Measurements from ENCODE around the gene DHH.

Gene DHH

DNA sequence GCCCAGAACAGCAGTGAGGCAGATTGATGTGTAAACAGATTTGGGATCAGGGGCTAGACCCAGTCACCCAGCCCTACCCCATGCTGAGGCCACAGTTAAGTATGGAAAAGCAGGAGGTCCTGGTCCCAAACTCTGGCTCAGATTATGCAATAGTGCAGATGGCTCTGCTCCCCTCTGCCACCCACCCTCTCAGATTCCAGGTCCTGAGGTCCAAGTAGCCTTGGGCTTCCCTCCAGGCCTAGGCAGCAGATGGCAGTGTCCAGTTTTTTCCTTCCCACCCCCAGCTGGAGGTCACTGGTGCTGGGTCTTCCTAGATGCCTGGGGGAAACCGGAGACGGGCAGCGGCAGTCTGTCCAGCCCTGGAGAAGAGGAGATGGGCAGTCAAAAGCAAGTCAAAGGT is 2.8 kb upstream of the DHH start:
- Mint-ChIP-seq H3K4me1 (ENCODE audit: low read depth) (peaks cover 25% of the 10 kb centered on the region), H3K36me3 (ENCODE audit: low read depth) (peaks cover 72% of the 10 kb centered on the region)
- intact Hi-C loops (cut with micrococcal nuclease) = no loop called here

DNA sequence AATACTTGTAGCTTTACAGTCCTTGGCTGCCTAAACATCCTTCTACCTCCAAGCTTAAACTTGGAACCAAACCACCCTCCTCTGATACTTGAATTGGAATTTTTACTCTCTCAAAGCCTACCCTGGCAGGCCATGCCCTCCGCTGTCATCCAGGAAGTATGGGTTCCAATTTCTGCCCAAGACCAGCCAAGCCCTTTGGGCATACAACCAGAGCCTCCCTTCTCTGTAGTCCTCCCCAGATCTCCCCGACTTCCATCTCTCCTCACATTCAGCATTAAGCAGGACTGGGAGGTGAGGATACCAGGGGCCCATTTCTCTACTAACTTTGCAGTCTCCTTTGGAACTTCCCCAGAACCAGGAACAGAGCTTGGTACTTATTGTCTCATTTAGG is 369 bp upstream of the DHH start:
- H3K27me3 Mint-ChIP-seq = peaks cover 66% of the 10 kb centered on the region
- H3K4me1 Mint-ChIP-seq (ENCODE audit: low read depth) = peaks cover 49% of the 10 kb centered on the region
- H3K36me3 Mint-ChIP-seq (ENCODE audit: low read depth) = peaks cover 48% of the 10 kb centered on the region
- intact Hi-C loops (cut with micrococcal nuclease) = no loop called here
- no peak overlapping the region for H3K27ac Mint-ChIP-seq
- no peaks in the 10 kb centered on the region for H3K9me3 Mint-ChIP-seq
- H3K4me3 Mint-ChIP-seq = no peak overlapping the region

More for the DNA sequence above, 2.8 kb upstream of the DHH start:
- Mint-ChIP-seq H3K27ac (no peak overlapping the region), H3K9me3 (no peaks in the 10 kb centered on the region), H3K27me3 (peaks cover 42% of the 10 kb centered on the region), H3K4me3 (no peak overlapping the region)

DNA sequence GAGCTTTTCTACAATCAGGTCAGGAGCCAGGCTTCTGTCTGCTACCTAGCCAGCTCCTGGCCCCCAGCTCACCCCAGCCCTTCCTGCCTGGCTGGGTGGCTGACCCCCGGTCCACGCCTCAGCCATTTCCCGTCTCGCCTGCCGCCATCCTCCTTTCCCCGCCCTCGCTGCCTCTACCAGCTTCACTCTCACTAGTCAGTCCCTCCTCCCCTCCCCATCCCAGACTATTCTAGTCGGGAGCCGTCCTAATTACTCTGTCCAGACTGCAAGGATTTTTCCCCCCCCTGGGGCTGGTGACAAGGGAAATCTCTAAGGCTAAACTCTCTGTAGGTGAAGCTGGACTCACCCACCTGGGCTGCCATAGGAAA is 825 bp downstream of the DHH start:
- peaks cover 36% of the 10 kb centered on the region for H3K36me3 Mint-ChIP-seq (ENCODE audit: low read depth)
- peaks cover 56% of the 10 kb centered on the region for H3K4me1 Mint-ChIP-seq (ENCODE audit: low read depth)
- no peaks in the 10 kb centered on the region for H3K9me3 Mint-ChIP-seq
- no peak overlapping the region for H3K27ac Mint-ChIP-seq
- intact Hi-C loops (cut with micrococcal nuclease) = no loop called here
- H3K4me3 Mint-ChIP-seq = no peak overlapping the region
- peaks cover 78% of the 10 kb centered on the region for H3K27me3 Mint-ChIP-seq

DNA sequence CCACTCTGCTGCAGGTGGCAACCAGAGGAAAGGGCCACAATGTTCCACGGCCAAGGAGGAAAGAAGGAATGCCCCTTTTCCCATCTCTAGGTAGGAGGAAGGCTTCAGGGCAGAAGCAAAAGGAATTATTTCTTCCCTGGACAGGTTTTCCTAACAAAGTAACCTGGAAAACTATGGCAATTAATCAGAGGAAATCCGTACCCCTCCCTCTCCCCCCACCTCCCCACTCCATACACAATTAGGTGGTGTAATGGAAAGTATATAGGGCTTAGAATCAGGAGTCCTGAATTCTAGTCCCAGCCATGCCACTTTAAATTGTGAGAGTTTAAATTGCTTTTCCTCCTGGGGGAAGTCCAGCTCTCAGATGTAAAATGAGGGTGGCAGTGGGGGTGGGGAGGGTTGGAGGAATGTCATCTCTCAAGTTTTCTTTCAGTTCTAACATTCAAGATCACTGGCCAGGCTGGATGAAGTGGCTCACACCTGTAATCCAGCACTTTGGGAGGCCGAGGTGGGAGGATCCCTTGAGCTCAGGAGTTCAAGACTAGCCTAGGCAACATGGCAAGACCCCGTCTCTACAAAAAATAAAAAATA is 1.7 kb downstream of the DHH start:
- Mint-ChIP-seq H3K4me3 (no peak overlapping the region), H3K4me1 (ENCODE audit: low read depth) (peaks cover 65% of the 10 kb centered on the region), H3K27ac (no peak overlapping the region), H3K36me3 (ENCODE audit: low read depth) (peaks cover 27% of the 10 kb centered on the region), H3K27me3 (peaks cover 83% of the 10 kb centered on the region), H3K9me3 (no peaks in the 10 kb centered on the region)
- intact Hi-C loops (cut with micrococcal nuclease) = no loop called here

DNA sequence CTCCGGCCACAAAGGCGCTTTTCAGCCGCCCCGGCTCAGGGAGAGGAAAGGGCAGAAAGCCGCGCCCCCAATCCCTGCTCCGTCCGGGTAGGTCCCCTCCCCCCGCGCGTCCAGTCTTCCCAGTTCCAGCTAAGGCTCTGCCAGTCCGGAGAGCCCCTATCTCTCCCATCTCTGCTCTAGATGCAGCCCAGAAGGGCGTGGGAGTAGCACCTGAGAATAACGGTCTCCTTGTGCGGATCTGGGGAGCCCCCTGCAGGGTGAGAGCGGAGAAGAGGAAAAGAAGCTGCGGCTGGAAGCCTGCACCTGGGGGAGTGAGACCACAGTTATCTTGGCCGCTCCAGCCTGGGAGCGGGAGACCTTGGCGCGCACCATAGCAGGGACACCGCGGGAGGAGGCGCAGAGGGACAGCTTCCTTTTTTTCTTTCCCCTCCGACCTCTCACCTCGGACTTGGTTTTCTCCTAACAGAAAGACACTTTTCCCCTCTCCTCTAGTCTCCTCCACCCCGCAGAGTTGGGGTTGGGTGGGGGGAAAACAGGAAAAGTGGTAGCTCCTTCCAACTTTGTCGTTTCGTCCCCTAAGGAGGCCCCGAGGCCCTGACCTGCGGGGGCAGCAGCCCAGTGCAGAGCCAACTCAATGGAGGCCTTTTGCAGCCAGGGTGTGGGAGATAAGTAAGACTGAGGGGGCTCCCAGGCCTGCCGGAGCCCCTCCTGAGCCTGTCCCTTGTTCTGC is 2.4 kb downstream of the DHH start:
- peaks cover 20% of the 10 kb centered on the region for H3K36me3 Mint-ChIP-seq (ENCODE audit: low read depth)
- peak overlapping the region; percentile 53 for H3K4me3 Mint-ChIP-seq
- peaks cover 86% of the 10 kb centered on the region for H3K27me3 Mint-ChIP-seq
- no peaks in the 10 kb centered on the region for H3K9me3 Mint-ChIP-seq
- intact Hi-C loops (cut with micrococcal nuclease) = no loop called here
- no peak overlapping the region for H3K27ac Mint-ChIP-seq
- H3K4me1 Mint-ChIP-seq (ENCODE audit: low read depth) = peaks cover 65% of the 10 kb centered on the region

DNA sequence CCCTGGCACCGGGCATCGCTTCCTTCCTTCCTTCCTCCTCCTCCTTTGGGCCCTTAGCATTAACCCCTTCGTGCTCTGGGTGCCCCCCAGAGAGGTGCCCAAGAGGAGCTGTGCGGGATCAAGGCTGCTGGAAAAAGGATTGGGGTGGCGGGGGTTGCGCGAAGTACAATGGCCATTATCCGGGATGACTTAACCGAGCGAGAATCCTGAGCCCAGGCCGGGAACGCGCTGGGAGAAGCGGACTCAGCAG is 2.8 kb downstream of the DHH start:
- no peak overlapping the region for H3K27ac Mint-ChIP-seq
- no peaks in the 10 kb centered on the region for H3K9me3 Mint-ChIP-seq
- H3K4me3 Mint-ChIP-seq = peak overlapping the region; percentile 53
- peaks cover 90% of the 10 kb centered on the region for H3K27me3 Mint-ChIP-seq
- peaks cover 65% of the 10 kb centered on the region for H3K4me1 Mint-ChIP-seq (ENCODE audit: low read depth)
- peaks cover 15% of the 10 kb centered on the region for H3K36me3 Mint-ChIP-seq (ENCODE audit: low read depth)
- intact Hi-C loops (cut with micrococcal nuclease) = no loop called here

DNA sequence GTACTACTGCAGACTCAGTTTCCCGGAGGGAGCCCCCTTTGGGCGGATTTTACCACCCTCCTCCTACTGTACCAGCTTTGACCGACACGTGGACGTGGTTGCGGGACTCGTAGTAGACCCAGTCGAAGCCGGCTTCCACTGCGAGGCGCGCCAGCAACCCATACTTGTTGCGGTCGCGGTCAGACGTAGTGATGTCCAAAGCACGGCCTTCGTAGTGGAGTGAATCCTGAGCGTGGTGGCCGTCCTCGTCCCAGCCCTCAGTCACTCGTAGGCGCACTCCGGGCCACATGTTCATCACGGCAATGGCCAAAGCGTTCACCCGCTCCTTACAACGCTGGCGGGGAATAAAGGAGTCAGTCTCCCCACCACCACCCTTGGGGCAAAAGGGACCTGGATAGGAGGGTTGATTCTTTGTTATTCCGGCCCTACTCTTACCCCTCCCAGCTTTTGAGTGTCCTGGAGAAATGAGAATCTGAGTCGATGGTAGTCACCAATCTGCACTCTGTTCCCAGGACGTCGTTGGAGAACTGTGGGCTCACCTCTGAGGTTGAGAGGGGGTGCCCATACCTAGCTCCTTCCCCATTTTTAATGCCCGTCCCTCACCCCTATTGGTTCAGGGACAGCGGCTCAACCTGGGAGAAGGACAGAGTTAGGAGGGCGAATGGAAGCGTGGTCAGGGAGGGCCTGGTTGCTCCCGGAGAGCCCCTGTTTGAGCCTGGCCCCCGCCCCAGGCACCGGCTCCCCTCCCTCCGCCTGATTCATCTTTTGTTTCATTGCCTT is 3.4 kb downstream of the DHH start:
- no peaks in the 10 kb centered on the region for H3K9me3 Mint-ChIP-seq
- peaks cover 89% of the 10 kb centered on the region for H3K27me3 Mint-ChIP-seq
- intact Hi-C loops (cut with micrococcal nuclease) = no loop called here
- H3K4me1 Mint-ChIP-seq (ENCODE audit: low read depth) = peaks cover 65% of the 10 kb centered on the region
- peak overlapping the region; percentile 53 for H3K4me3 Mint-ChIP-seq
- H3K27ac Mint-ChIP-seq = no peak overlapping the region
- peaks cover 10% of the 10 kb centered on the region for H3K36me3 Mint-ChIP-seq (ENCODE audit: low read depth)

DNA sequence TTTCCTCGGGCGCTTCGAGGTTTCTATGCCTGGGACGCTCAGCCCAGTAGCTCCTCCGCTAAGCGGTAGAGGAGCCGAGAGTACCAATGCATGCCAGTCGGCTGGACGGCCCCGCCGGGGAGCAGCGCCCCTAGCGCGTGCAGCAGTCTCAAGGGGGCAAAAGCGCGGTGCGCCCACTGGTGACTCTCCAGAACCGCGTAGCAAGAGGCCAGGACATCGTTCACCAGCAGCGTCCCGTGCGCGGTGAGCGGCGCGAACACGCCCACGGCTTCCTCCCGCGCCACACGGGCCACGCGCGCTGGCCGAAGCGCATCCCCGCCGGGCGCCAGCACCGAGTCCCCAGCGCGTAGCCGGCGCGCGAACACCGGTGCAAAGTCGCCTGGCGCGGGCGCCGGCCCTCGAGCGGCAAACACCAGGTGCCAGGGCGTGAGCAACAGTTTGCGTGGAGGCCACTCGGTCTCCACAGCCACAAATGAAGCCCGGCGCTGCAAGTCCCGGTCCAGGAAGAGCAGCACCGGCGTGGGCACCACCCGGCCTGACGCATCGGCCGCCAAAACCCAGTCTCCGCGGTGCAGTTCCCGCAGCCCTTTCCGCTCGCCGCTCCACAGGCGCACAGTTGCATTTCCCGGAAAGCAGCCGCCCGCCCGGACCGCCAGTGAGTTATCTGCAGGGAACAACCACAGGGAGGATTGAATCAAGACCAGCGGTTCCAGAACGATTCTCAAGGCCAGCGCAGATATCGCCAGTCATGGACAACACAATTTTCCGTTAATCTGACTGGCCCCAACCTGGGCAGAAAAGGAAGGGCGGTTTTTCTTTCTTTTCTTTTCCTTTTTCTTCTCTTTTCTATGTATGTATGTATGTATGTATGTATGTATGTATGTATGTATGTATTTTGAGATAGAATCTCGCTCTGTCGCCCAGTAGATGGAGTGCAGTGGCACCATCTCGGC is 4.5 kb downstream of the DHH start:
- Mint-ChIP-seq H3K4me1 (ENCODE audit: low read depth) (peaks cover 61% of the 10 kb centered on the region), H3K27me3 (peaks cover 81% of the 10 kb centered on the region), H3K4me3 (peak overlapping the region; percentile 66), H3K36me3 (ENCODE audit: low read depth) (no peaks in the 10 kb centered on the region), H3K27ac (no peak overlapping the region), H3K9me3 (no peaks in the 10 kb centered on the region)
- intact Hi-C loops (cut with micrococcal nuclease) = no loop called here

DNA sequence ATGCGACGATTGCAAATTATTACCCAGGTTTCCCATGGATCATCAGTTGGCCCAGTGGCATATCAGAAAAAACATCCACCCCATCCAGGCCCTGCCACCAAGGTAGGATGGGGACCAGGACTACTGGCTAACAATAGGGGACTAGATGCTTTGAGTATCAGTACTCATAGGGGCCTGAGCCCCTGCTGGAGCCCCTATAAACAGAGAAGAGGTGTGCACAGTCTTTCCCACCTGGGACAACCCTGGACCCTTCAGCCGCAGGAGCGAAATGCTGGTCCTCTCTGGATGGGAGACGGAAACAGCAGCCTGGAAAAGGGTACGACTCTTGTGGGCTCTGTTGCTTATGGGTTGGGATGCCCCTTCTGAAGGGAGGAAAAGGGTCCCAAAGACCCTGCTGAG is 5.7 kb downstream of the DHH start:
- H3K4me3 Mint-ChIP-seq = no peak overlapping the region
- H3K4me1 Mint-ChIP-seq (ENCODE audit: low read depth) = peaks cover 50% of the 10 kb centered on the region
- H3K9me3 Mint-ChIP-seq = no peaks in the 10 kb centered on the region
- no peaks in the 10 kb centered on the region for H3K36me3 Mint-ChIP-seq (ENCODE audit: low read depth)
- intact Hi-C loops (cut with micrococcal nuclease) = loop anchor here (1.0 kb wide), 2 partner anchors 32 to 146 kb away; no protein-coding TSS in a partner anchor
- no peak overlapping the region for H3K27ac Mint-ChIP-seq
- peaks cover 76% of the 10 kb centered on the region for H3K27me3 Mint-ChIP-seq

DNA sequence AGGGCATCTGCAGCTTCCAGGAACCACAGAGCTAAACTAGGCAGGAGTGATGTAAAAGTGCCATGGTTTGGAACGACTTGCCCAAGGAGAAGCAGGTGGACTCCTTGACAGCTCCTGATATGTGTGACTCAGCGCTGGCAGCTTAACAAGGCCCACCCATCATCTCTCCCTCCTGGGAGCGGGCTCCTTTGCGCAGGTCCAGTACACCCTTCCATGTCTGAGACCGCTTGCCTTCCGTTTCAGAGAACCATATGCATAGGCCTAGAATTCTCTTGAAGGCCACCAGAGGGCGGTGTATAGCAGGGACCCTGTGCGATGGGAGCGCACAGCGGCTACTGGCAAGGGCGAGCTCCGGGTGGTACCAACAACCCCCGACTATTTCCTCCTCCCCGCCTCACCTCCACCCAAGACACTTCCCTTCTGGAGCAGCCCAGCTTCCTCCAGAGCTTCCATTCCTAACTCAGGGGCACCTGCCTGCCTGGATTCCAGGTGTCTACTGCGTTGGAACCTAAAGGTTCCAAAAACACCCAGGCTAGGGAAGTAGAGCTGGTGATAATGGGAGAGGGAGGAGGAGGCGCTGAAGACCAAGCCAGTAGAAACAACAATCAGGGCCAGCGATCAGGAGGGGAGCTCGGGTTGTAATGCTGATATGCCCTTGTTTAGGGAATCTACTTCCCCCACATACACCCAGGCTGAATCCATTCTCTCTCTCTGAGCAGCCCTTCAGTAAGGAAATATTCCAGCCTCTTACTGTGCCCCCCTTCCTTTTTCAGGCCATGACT is 6.3 kb downstream of the DHH start:
- H3K27ac Mint-ChIP-seq = no peak overlapping the region
- intact Hi-C loops (cut with micrococcal nuclease) = loop anchor here (1.0 kb wide), 2 partner anchors 33 to 147 kb away; no protein-coding TSS in a partner anchor
- no peaks in the 10 kb centered on the region for H3K9me3 Mint-ChIP-seq
- no peaks in the 10 kb centered on the region for H3K36me3 Mint-ChIP-seq (ENCODE audit: low read depth)
- H3K27me3 Mint-ChIP-seq = peaks cover 70% of the 10 kb centered on the region
- peak overlapping the region; percentile 48 for H3K4me3 Mint-ChIP-seq
- peaks cover 45% of the 10 kb centered on the region for H3K4me1 Mint-ChIP-seq (ENCODE audit: low read depth)

DNA sequence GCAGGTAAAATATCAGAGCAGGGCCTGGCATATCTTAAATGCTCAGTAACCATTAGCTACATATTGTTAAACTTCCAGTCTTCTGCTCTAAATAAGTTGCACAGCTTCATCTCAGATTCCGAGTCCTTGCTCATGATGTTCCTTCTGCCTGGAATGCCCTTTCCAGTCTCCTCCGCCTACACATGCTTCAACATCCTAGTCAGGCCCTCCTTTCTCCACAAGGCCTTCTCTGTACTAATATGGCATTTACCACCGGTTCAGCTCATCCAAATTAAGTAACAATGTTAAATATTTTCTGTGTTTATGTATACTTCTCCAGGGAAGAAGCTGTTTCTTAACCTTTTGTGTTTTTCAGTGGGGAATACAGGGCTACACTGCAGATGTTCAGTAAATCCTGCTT is 8.5 kb downstream of the DHH start:
- intact Hi-C loops (cut with micrococcal nuclease) = no loop called here
- Mint-ChIP-seq H3K27me3 (peaks cover 51% of the 10 kb centered on the region), H3K36me3 (ENCODE audit: low read depth) (no peaks in the 10 kb centered on the region), H3K4me3 (no peak overlapping the region), H3K27ac (no peak overlapping the region), H3K9me3 (no peaks in the 10 kb centered on the region), H3K4me1 (ENCODE audit: low read depth) (peaks cover 28% of the 10 kb centered on the region)

DNA sequence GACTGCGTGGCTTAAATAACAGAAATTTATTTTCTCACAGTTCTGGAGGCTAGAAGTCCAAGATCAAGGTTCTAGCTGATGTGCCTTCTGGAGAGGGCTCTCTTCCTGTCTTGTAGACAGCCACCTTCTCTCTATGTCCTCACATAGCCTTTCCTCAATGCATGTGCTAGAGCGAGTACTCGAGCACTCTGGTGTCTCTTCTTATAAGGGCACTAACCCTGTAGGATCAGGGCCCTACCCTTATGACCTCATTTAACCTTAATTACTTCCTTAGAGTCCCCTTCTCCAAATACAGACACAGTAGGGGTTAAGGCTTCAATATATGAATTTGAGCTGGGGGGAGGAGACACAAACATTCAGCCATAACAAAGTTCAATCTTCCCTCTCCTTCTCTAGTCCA is 10.2 kb downstream of the DHH start:
- Mint-ChIP-seq H3K36me3 (ENCODE audit: low read depth) (no peaks in the 10 kb centered on the region), H3K4me3 (no peak overlapping the region), H3K27ac (no peak overlapping the region), H3K9me3 (no peaks in the 10 kb centered on the region), H3K4me1 (ENCODE audit: low read depth) (peaks cover 11% of the 10 kb centered on the region), H3K27me3 (peaks cover 41% of the 10 kb centered on the region)
- intact Hi-C loops (cut with micrococcal nuclease) = no loop called here

DNA sequence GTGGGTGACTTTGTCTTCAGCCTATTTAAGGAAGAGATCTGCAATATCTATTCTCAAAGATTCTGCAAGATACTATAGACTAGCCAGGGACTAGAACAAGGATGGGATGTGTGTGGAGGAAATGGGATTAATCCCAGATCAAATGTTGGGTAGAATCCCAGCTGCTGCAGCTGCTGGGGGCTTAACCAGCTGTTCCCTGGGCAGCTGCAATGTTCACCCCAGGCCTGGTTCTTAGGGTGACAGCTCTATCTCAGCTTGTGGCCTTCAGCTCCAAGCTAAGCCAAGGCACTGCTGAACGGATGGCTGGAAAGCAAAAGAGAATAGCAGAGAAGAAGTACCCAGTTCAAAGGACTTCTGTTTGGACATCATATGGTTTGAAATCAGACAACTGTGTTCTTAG is 14.8 kb downstream of the DHH start:
- Mint-ChIP-seq H3K36me3 (ENCODE audit: low read depth) (no peaks in the 10 kb centered on the region), H3K9me3 (no peaks in the 10 kb centered on the region), H3K4me1 (ENCODE audit: low read depth) (no peaks in the 10 kb centered on the region), H3K27ac (no peak overlapping the region), H3K4me3 (no peak overlapping the region), H3K27me3 (peaks cover 18% of the 10 kb centered on the region)
- intact Hi-C loops (cut with micrococcal nuclease) = no loop called here

Data from dendritic cell treated with granulocyte-macrophage colony-stimulating factor and Interleukin-4, amounts not matched to agents 40 ng/mL and 50 ng/mL, for 4 days (primary cell).